MM.1S (cell line): ENCODE data around the gene DDR1.

Source experiments
- DNase-seq: peaks from one replicate; pipeline ENCODE4 v3.0.0-alpha.2; 2015
- H2AFZ ChIP-seq: fragments of 300-600 bp; sonication (generic); 2 replicates; pipeline ENCODE4 v1.6.0; 2016; ENCODE audit warnings: antibody characterized with exemption, low read length
- H3F3A ChIP-seq: fragments of 300-600 bp; sonication (generic); 2 replicates; pipeline ENCODE4 v1.6.1; 2016; ENCODE audit warnings: mild to moderate bottlenecking, antibody characterized with exemption, low read length, moderate library complexity, mixed read lengths; ENCODE audit not compliant: insufficient read depth
- H3K27ac ChIP-seq: fragments of 300-600 bp; sonication (generic); 2 replicates; pipeline ENCODE4 v1.5.1; 2016; ENCODE audit warnings: mild to moderate bottlenecking, low read length
- H3K27me3 ChIP-seq: fragments of 300-600 bp; sonication (generic); replicated peaks from 2 replicates; pipeline ENCODE4 v1.6.0; 2016; ENCODE audit warnings: low read length; ENCODE audit not compliant: insufficient read depth
- H3K36me3 ChIP-seq: fragments of 300-600 bp; sonication (generic); replicated peaks from 2 replicates; pipeline ENCODE4 v1.6.1; 2016; ENCODE audit warnings: mild to moderate bottlenecking, low read length, mixed read lengths; ENCODE audit not compliant: insufficient read depth
- H3K4me1 ChIP-seq: fragments of 300-600 bp; sonication (generic); 2 replicates; pipeline ENCODE4 v1.6.1; 2016; ENCODE audit warnings: low read length, mixed read lengths
- H3K4me2 ChIP-seq: fragments of 300-600 bp; sonication (generic); 2 replicates; pipeline ENCODE4 v1.6.0; 2016; ENCODE audit warnings: low read depth, low read length
- H3K4me3 ChIP-seq: fragments of 300-600 bp; sonication (generic); 2 replicates; pipeline ENCODE4 v1.5.1; 2016; ENCODE audit warnings: low read length, mixed read lengths
- H3K79me2 ChIP-seq: fragments of 300-600 bp; sonication (generic); 2 replicates; pipeline ENCODE4 v1.6.1; 2016; ENCODE audit warnings: mixed run types, low read length, mixed read lengths
- H3K9ac ChIP-seq: fragments of 300-600 bp; sonication (generic); 2 replicates; pipeline ENCODE4 v1.6.1; 2016; ENCODE audit warnings: low read length, mixed read lengths
- H3K9me2 ChIP-seq: fragments of 300-600 bp; sonication (generic); replicated peaks from 2 replicates; pipeline ENCODE4 v1.6.1; 2016; ENCODE audit warnings: mild to moderate bottlenecking, low read length, mixed read lengths; ENCODE audit not compliant: insufficient read depth
- H3K9me3 ChIP-seq: fragments of 300-600 bp; sonication (generic); replicated peaks from 2 replicates; pipeline ENCODE4 v1.6.1; 2016; ENCODE audit warnings: mild to moderate bottlenecking, low read length, mixed read lengths; ENCODE audit not compliant: insufficient read depth
- H4K20me1 ChIP-seq: fragments of 300-600 bp; sonication (generic); 2 replicates; pipeline ENCODE4 v1.6.1; 2016; ENCODE audit warnings: mild to moderate bottlenecking, low read length, moderate library complexity, mixed read lengths; ENCODE audit not compliant: insufficient read depth
- EZH2 ChIP-seq: fragments of 300-600 bp; sonication (generic); optimal IDR thresholded peaks from 2 replicates; pipeline ENCODE3; 2017; ENCODE audit warnings: low read depth, mild to moderate bottlenecking, antibody characterized with exemption, low read length, mixed read lengths
- EZH2phosphoT487 ChIP-seq: fragments of 300-600 bp; sonication (generic); IDR thresholded peaks from 2 replicates; pipeline ENCODE4 v1.6.1; 2018; ENCODE audit warnings: antibody characterized with exemption, low read length
- TF ChIP-seq, protein P1 (sequence below): fragments of 300-600 bp; sonication (generic); IDR thresholded peaks from 2 replicates; pipeline ENCODE4 v1.5.1; 2016; ENCODE audit warnings: antibody characterized with exemption, low read length, mixed read lengths

DDR1 gene

GRCh38 chr6:30912746-30913520, 28.6 kb downstream of the DDR1 start:
- H3K27ac ChIP-seq: no peak overlapping the region
- H3K4me3 ChIP-seq: peak overlapping the region; percentile 85
- peak overlapping the region; percentile 98; the same call in 1 of the 2 replicates for H3K4me2 ChIP-seq
- peaks cover 14% of the 10 kb centered on the region for H3K4me1 ChIP-seq
- H2AFZ ChIP-seq: peak overlapping the region; percentile 97
- H3K9me2 ChIP-seq: no peaks in the 10 kb centered on the region
- no peaks in the 10 kb centered on the region; the same call in 1 of the 2 replicates for H3F3A ChIP-seq
- no peaks in the 10 kb centered on the region for H3K9me3 ChIP-seq
- 0 out of 2 replicates have a peak overlapping the region, but pooled peaks have one; percentile 93 for H3K9ac ChIP-seq
- no peaks in the 10 kb centered on the region for H3K27me3 ChIP-seq
- TF ChIP-seq EZH2 (no peak), EZH2phosphoT487 (no peak)
- TF ChIP-seq, protein P1, sequence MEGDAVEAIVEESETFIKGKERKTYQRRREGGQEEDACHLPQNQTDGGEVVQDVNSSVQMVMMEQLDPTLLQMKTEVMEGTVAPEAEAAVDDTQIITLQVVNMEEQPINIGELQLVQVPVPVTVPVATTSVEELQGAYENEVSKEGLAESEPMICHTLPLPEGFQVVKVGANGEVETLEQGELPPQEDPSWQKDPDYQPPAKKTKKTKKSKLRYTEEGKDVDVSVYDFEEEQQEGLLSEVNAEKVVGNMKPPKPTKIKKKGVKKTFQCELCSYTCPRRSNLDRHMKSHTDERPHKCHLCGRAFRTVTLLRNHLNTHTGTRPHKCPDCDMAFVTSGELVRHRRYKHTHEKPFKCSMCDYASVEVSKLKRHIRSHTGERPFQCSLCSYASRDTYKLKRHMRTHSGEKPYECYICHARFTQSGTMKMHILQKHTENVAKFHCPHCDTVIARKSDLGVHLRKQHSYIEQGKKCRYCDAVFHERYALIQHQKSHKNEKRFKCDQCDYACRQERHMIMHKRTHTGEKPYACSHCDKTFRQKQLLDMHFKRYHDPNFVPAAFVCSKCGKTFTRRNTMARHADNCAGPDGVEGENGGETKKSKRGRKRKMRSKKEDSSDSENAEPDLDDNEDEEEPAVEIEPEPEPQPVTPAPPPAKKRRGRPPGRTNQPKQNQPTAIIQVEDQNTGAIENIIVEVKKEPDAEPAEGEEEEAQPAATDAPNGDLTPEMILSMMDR: no peak
- no peaks in the 10 kb centered on the region for H4K20me1 ChIP-seq
- peaks cover 10% of the 10 kb centered on the region for H3K79me2 ChIP-seq
- no peaks in the 10 kb centered on the region for H3K36me3 ChIP-seq
- no peak for DNase-seq

GRCh38 chr6:30913721-30914075, 29.4 kb downstream of the DDR1 start:
- peak overlapping the region; percentile 93; the same call in 1 of the 2 replicates for H3K9ac ChIP-seq
- H4K20me1 ChIP-seq: no peaks in the 10 kb centered on the region
- TF ChIP-seq, protein P1: no peak
- TF ChIP-seq EZH2 (no peak), EZH2phosphoT487 (no peak)
- H3K9me2 ChIP-seq: no peaks in the 10 kb centered on the region
- H3K4me1 ChIP-seq: peaks cover 12% of the 10 kb centered on the region
- no peaks in the 10 kb centered on the region for H3K9me3 ChIP-seq
- peak overlapping the region; percentile 85 for H3K4me3 ChIP-seq
- H3K27me3 ChIP-seq: no peaks in the 10 kb centered on the region
- H3K79me2 ChIP-seq: peaks cover 4% of the 10 kb centered on the region
- DNase-seq: no peak
- H3K4me2 ChIP-seq: peak overlapping the region; percentile 98
- H3F3A ChIP-seq: no peaks in the 10 kb centered on the region; the same call in 1 of the 2 replicates
- H2AFZ ChIP-seq: peak overlapping the region; percentile 97
- H3K27ac ChIP-seq: peak overlapping the region; percentile 45; the same call in 1 of the 2 replicates
- H3K36me3 ChIP-seq: no peaks in the 10 kb centered on the region

DNA sequence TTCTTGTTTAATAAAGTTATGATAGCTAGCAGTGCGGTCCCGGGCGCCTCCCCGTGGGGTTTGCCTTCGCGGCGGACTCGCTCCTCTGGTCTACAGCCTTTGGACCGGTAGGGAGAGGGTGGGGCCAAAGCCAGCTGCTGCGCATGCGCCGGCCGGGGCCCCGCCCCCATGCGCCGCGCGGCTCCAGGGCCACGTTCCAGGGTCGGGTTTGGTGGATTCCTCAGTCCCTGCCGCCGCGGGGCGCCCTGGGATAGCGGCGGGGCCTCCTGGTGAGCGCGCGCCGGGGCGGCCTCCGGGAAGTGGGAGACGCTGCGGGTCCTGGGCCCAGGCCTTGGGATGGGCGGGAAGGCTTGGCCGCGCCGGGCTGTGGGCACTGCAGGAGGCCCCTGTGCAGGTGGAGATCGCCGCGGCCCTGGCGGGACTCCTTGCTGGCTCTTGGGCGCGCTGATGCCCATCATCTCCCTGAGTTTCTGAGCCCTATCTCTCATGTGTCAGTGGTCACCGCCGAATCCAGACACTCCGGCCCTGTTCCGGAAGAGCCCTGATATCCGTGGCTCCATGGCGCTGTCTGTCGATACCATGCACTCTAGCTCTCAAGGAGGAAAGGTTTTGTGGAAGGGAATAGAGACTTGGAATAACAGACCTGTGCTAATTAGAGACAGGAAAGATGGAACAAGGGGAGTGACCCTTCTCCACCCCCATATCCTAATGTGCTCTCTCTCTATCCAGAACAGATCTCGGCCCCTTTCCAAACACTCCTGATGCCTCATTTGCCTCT, 29.9 kb downstream of the DDR1 start, which contains the start of gene VARS2:
VARS2 (plus strand) TSS at position 163 of the 778 bp plus-strand sequence; CDS start at position 762, 599 bp downstream.
- H3K9ac ChIP-seq: peak within 1 kb of the TSS; percentile 93
- DNase-seq: peak; percentile 88
- H3K36me3 ChIP-seq: no peaks in the 10 kb centered on the region
- peaks cover 8% of the 10 kb centered on the region; the same call in 1 of the 2 replicates for H3K4me1 ChIP-seq
- H3K27ac ChIP-seq: peak within 1 kb of the TSS; percentile 45; the same call in 1 of the 2 replicates
- H3F3A ChIP-seq: no peaks in the 10 kb centered on the region; the same call in 1 of the 2 replicates
- H3K79me2 ChIP-seq: no peaks in the 10 kb centered on the region
- H4K20me1 ChIP-seq: no peaks in the 10 kb centered on the region
- no peak for TF ChIP-seq EZH2
- TF ChIP-seq, protein P1: peak; percentile 26
- H2AFZ ChIP-seq: peak within 1 kb of the TSS; percentile 97
- peak within 1 kb of the TSS; percentile 85 for H3K4me3 ChIP-seq
- H3K9me2 ChIP-seq: no peaks in the 10 kb centered on the region
- H3K9me3 ChIP-seq: no peaks in the 10 kb centered on the region
- H3K27me3 ChIP-seq: no peaks in the 10 kb centered on the region
- peak within 1 kb of the TSS; percentile 98 for H3K4me2 ChIP-seq
